ENCODE measurements around the gene SLC35A5.
A peak's percentile ranks its signal among the peaks of the same experiment; 100 is the strongest.

DNA sequence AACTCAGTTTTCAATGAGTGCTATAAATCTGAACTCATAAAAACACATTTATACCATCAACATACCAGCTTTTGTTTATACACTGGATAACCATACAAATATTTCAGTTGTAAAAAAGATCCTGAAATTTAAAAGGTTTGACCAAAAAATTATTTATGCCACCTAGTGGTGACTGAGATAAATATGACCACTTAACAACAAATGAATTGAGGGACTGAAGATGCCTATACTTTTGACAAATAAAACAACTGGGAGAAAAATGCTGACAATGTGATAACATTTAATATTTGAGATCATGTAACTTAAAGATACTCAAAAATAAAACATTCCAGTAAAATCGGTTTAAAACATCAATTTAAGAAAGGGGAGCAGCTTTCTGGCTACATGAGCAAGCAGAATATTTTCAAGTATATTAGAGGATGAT is 30.5 kb upstream of the SLC35A5 start:
- no peak for TF ChIP-seq POLR2A (IDR thresholded peaks at IDR 0.05)
- TF ChIP-seq, protein P1, sequence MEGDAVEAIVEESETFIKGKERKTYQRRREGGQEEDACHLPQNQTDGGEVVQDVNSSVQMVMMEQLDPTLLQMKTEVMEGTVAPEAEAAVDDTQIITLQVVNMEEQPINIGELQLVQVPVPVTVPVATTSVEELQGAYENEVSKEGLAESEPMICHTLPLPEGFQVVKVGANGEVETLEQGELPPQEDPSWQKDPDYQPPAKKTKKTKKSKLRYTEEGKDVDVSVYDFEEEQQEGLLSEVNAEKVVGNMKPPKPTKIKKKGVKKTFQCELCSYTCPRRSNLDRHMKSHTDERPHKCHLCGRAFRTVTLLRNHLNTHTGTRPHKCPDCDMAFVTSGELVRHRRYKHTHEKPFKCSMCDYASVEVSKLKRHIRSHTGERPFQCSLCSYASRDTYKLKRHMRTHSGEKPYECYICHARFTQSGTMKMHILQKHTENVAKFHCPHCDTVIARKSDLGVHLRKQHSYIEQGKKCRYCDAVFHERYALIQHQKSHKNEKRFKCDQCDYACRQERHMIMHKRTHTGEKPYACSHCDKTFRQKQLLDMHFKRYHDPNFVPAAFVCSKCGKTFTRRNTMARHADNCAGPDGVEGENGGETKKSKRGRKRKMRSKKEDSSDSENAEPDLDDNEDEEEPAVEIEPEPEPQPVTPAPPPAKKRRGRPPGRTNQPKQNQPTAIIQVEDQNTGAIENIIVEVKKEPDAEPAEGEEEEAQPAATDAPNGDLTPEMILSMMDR (IDR thresholded peaks at IDR 0.05), result peak; percentile 10 to 52 (median 48)
